ENCODE results near the gene PCBP3.

PCBP3 gene

GRCh38 chr21:45763506-45763905 lies 120.0 kb downstream of the PCBP3 start:
- H3K27me3 ChIP-seq = no peaks in the 10 kb centered on the region
- H3K27ac ChIP-seq = no peak overlapping the region
- no peak overlapping the region for H3K9ac ChIP-seq

GRCh38 chr21:45764792-45765191 lies 121.3 kb downstream of the PCBP3 start:
- H3K27ac ChIP-seq = no peak overlapping the region
- H3K4me1 ChIP-seq = peaks cover 0 to 29% (median 16%) of the 10 kb centered on the region in 10 experiments; a peak in 15 of 20 replicates
- H3K4me3 ChIP-seq = no peak overlapping the region
- peaks cover 0 to 80% (median 8%) of the 10 kb centered on the region in 11 experiments; a peak in 10 of 22 replicates for H4K20me1 ChIP-seq
- no peak overlapping the region for H3K9ac ChIP-seq
- H3K9me3 ChIP-seq (replicated peaks in 1 of 11) = 0 out of 22 replicates have a peak, but pooled peaks cover 0 to 3% (median 0%) of the 10 kb centered on the region in 11 experiments
- no peak for TF ChIP-seq Cebpa-rat (IDR thresholded peaks at IDR 0.05)
- no peak overlapping the region for H3K4me2 ChIP-seq
- H3K27me3 ChIP-seq = no peaks in the 10 kb centered on the region
- H3K36me3 ChIP-seq = peaks cover 0 to 84% (median 46%) of the 10 kb centered on the region in 11 experiments; a peak in 17 of 22 replicates

More at GRCh38 chr21:45763506-45763905, 120.0 kb downstream of the PCBP3 start:
- Histone ChIP-seq H3K9me3 (replicated peaks in 1 of 11) (0 out of 22 replicates have a peak, but pooled peaks cover 0 to 4% (median 0%) of the 10 kb centered on the region in 11 experiments), H3K4me3 (no peak overlapping the region), H4K20me1 (peaks cover 0 to 68% (median 7%) of the 10 kb centered on the region in 11 experiments; a peak in 10 of 22 replicates), H3K36me3 (peaks cover 0 to 82% (median 52%) of the 10 kb centered on the region in 11 experiments; a peak in 17 of 22 replicates), H3K4me1 (peaks cover 0 to 27% (median 16%) of the 10 kb centered on the region in 10 experiments; a peak in 15 of 20 replicates), H3K4me2 (0 out of 22 replicates have a peak overlapping the region, but pooled peaks of 1 of the 11 experiments have one; percentile 16)
- TF ChIP-seq Cebpa-rat (IDR thresholded peaks at IDR 0.05) = no peak

- Histone ChIP-seq H3K4me2 (no peak overlapping the region), H3K36me3 (peaks cover 0 to 78% (median 42%) of the 10 kb centered on the region in 11 experiments; a peak in 17 of 22 replicates), H4K20me1 (peaks cover 0 to 79% (median 8%) of the 10 kb centered on the region in 11 experiments; a peak in 11 of 22 replicates), H3K4me1 (peaks cover 0 to 29% (median 16%) of the 10 kb centered on the region in 10 experiments; a peak in 15 of 20 replicates), H3K9me3 (replicated peaks in 1 of 11) (no peaks in the 10 kb centered on the region), H3K27me3 (no peaks in the 10 kb centered on the region), H3K4me3 (no peak overlapping the region), H3K9ac (no peak overlapping the region), H3K27ac (no peak overlapping the region)
- TF ChIP-seq Cebpa-rat (IDR thresholded peaks at IDR 0.05) = no peak
Observed at GRCh38 chr21:45765375-45765774, 121.8 kb downstream of the PCBP3 start.

DNA sequence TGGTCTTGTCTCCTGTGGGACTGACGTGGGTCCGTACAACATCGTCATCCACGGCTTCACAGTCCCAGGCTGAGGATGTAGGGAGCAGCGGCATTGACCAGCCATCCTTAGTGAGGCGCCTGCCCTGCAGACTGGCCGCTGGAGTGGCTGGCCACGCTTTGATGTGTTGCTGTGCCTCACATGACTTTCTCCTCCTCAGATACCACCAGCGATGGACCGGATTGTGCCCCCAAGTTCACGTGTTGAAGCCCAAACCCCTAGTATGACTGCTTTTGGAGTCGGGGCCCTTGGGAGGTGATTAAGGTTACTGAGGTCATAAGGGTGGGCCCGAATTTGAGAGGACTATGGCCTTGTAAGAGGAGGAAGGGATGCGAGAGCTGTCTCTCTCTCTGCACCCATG lies 122.5 kb downstream of the PCBP3 start:
- no peak for TF ChIP-seq Cebpa-rat (IDR thresholded peaks at IDR 0.05)
- Histone ChIP-seq H3K27ac (no peak overlapping the region), H3K4me3 (no peak overlapping the region), H3K36me3 (peaks cover 0 to 71% (median 42%) of the 10 kb centered on the region in 11 experiments; a peak in 17 of 22 replicates), H4K20me1 (peaks cover 0 to 84% (median 8%) of the 10 kb centered on the region in 11 experiments; a peak in 11 of 22 replicates), H3K4me1 (peaks cover under 1 to 34% (median 16%) of the 10 kb centered on the region in 10 experiments; a peak in 18 of 20 replicates), H3K9ac (no peak overlapping the region), H3K9me3 (replicated peaks in 1 of 11) (no peaks in the 10 kb centered on the region), H3K27me3 (no peaks in the 10 kb centered on the region), H3K4me2 (no peak overlapping the region)

DNA sequence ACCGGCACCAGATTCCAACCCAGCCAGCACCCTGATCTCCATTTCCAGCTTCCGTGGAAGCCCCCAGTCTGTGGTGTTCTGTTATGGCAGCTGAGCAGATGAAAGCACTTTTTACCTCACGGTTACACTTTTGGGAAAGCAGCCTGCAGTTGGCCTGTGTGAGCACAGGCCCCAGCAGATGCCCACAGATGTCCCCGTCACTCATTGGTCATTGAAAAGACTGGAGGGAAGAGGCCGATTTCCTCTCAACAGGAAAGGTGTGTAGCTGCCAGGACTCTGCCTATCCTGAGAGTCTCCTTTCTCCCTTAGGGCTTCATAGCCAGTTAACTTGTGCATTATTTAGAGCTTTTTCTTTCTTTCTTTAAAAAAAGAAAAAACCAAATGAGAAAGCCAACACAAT lies 123.0 kb downstream of the PCBP3 start:
- Histone ChIP-seq H3K9me3 (replicated peaks in 1 of 11) (no peaks in the 10 kb centered on the region), H3K36me3 (peaks cover 0 to 67% (median 40%) of the 10 kb centered on the region in 11 experiments; a peak in 15 of 22 replicates), H3K27ac (no peak overlapping the region), H4K20me1 (peaks cover 0 to 84% (median 8%) of the 10 kb centered on the region in 11 experiments; a peak in 11 of 22 replicates), H3K4me2 (no peak overlapping the region), H3K27me3 (no peaks in the 10 kb centered on the region), H3K4me1 (peaks cover 5 to 34% (median 16%) of the 10 kb centered on the region in 10 experiments), H3K4me3 (no peak overlapping the region), H3K9ac (no peak overlapping the region; a peak in 1 of 22 replicates)
- no peak for TF ChIP-seq Cebpa-rat (IDR thresholded peaks at IDR 0.05)

DNA sequence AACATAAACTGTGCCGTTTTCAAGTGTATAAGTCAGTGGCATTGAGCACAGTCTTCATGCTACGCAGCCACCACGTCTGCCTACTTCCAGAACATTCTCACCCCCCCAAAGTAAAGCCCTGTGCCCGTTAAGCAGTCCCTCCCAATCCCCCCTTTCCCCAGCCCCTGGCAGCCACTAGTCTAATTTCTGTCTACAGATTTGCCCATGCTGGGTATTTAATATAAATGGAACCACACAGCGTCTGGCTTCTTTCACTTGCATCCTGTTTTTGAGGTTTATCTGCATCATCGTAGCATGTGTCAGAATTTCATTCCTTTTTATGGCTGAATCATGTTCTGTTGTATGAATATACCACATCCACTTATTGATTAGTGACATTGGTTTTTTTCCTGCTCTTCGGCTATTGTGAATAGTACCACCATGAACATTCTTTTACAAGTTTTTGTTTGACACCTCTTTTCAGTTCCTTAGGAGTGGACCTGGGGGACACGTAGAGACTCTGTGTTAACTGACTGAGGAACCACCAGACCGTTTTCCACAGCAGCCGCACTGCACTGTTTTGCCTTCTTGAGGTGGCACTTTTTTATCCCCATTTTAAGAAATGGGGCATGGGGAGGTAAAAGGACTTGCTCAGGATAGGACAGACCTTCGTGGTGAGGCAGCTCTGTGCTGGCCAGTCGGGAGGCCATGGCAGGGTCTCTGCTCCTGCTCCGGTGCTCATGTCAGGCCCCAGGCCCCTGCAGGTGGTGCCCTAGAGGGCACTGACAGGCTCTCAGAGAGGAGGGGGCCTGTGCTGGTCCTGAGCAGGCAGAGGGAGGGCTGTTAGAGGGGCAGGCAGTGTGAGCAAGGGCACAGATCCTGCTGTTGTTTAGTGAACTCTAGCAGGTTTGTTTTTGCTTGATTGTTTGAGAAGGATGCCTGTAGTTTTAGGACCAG lies 123.8 kb downstream of the PCBP3 start:
- Histone ChIP-seq H3K4me2 (peak overlapping the region in 5 of 11 experiments; percentile 5 to 24 (median 15); a peak in 3 of 22 replicates), H3K4me1 (peaks cover 12 to 34% (median 17%) of the 10 kb centered on the region in 10 experiments), H3K27me3 (no peaks in the 10 kb centered on the region), H3K9ac (peak overlapping the region in 2 of 11 experiments; percentile 15 to 20; a peak in 2 of 22 replicates), H3K36me3 (peaks cover 0 to 64% (median 41%) of the 10 kb centered on the region in 11 experiments; a peak in 15 of 22 replicates), H3K27ac (peak overlapping the region in 5 of 11 experiments; percentile 6 to 33 (median 26); a peak in 4 of 22 replicates), H3K9me3 (replicated peaks in 1 of 11) (peaks cover 0 to 5% (median 4%) of the 10 kb centered on the region in 11 experiments; a peak in 17 of 22 replicates), H4K20me1 (peaks cover 0 to 75% (median 8%) of the 10 kb centered on the region in 11 experiments; a peak in 11 of 22 replicates), H3K4me3 (no peak overlapping the region)
- TF ChIP-seq Cebpa-rat (IDR thresholded peaks at IDR 0.05) = no peak

DNA sequence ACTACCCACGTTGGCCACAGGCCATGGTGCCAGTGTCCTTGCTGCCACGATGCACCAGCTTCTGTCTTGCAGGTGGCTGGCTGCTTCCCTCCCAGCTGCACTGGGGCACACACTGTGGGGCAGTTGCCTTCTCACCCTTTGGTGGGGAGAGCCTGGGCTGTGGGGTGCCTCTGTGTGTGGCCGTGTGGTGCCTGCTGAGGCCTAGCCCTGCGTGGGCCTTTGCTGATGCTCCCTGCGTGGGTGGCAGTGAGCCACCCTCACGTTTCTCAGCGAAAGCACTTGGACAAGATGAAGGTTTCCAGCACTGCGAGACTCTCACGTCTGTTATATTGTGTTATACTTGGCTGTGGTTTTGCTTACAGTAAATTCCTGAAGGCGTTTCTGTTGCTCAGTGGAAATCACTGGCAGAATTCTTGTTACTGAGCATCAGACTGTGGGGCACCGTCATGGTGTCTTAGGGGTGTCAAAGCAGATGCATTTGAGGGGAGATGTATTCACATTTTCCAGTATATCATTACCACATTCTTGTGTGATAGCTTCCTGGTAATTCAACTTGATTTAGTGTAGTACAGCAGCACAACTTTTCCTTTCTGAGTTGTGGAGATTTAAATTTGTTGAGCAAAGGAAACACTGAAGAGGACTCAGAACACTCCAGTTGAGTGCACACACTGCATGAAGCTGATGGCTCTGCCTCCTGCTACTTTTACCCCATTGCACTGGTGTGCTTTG lies 124.7 kb downstream of the PCBP3 start:
- Histone ChIP-seq H3K27me3 (no peaks in the 10 kb centered on the region), H3K4me3 (no peak overlapping the region), H3K9me3 (replicated peaks in 1 of 11) (peaks cover 0 to 13% (median 12%) of the 10 kb centered on the region in 11 experiments; a peak in 21 of 22 replicates), H3K4me1 (peaks cover 12 to 30% (median 17%) of the 10 kb centered on the region in 10 experiments), H3K27ac (peak overlapping the region in 3 of 11 experiments; percentile 6 to 29 (median 26); a peak in 2 of 22 replicates), H3K36me3 (peaks cover 0 to 64% (median 34%) of the 10 kb centered on the region in 11 experiments; a peak in 14 of 22 replicates), H4K20me1 (peaks cover 0 to 71% (median 8%) of the 10 kb centered on the region in 11 experiments; a peak in 10 of 22 replicates), H3K4me2 (peak overlapping the region in 5 of 11 experiments; percentile 5 to 24 (median 15); a peak in 4 of 22 replicates), H3K9ac (peak overlapping the region in 1 of 11 experiments; percentile 15; a peak in 1 of 22 replicates)
- TF ChIP-seq Cebpa-rat (IDR thresholded peaks at IDR 0.05) = no peak

GRCh38 chr21:45768740-45769048 lies 125.2 kb downstream of the PCBP3 start:
- H3K4me3 ChIP-seq = no peak overlapping the region
- H4K20me1 ChIP-seq = peaks cover 0 to 66% (median 8%) of the 10 kb centered on the region in 11 experiments; a peak in 9 of 22 replicates
- TF ChIP-seq Cebpa-rat (IDR thresholded peaks at IDR 0.05) = no peak
- no peaks in the 10 kb centered on the region for H3K27me3 ChIP-seq
- H3K9ac ChIP-seq = 0 out of 22 replicates have a peak overlapping the region, but pooled peaks of 1 of the 11 experiments have one; percentile 20
- H3K4me1 ChIP-seq = peaks cover 8 to 25% (median 16%) of the 10 kb centered on the region in 10 experiments
- H3K4me2 ChIP-seq = no peak overlapping the region
- no peak overlapping the region for H3K27ac ChIP-seq
- peaks cover 4 to 19% (median 18%) of the 10 kb centered on the region in 11 experiments; a peak in 21 of 22 replicates for H3K9me3 ChIP-seq (replicated peaks in 1 of 11)
- peaks cover 0 to 64% (median 37%) of the 10 kb centered on the region in 11 experiments; a peak in 14 of 22 replicates for H3K36me3 ChIP-seq
